Measurements from ENCODE around the gene COPS7A.

- no peak for TF ChIP-seq POLR2A (IDR thresholded peaks at IDR 0.05)
- TF ChIP-seq, protein P1, sequence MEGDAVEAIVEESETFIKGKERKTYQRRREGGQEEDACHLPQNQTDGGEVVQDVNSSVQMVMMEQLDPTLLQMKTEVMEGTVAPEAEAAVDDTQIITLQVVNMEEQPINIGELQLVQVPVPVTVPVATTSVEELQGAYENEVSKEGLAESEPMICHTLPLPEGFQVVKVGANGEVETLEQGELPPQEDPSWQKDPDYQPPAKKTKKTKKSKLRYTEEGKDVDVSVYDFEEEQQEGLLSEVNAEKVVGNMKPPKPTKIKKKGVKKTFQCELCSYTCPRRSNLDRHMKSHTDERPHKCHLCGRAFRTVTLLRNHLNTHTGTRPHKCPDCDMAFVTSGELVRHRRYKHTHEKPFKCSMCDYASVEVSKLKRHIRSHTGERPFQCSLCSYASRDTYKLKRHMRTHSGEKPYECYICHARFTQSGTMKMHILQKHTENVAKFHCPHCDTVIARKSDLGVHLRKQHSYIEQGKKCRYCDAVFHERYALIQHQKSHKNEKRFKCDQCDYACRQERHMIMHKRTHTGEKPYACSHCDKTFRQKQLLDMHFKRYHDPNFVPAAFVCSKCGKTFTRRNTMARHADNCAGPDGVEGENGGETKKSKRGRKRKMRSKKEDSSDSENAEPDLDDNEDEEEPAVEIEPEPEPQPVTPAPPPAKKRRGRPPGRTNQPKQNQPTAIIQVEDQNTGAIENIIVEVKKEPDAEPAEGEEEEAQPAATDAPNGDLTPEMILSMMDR (IDR thresholded peaks at IDR 0.05), result no peak
- TF ChIP-seq POLR2AphosphoS5 (IDR thresholded peaks at IDR 0.05), result no peak
These were observed 26.9 kb upstream of the COPS7A start for GRCh38 chr12:6696690-6697583.
